Activated T-cell treated with anti-CD3 and anti-CD28 coated beads, Interleukin-2, amount 50 U/mL, for 1 hour (primary cell): ENCODE measurements around the gene LPAR1.
"Not testable (repeated sequence)": the region's sequence is repeated elsewhere in the genome, so short reads cannot be mapped to it uniquely, and the experiment has no call there.

Source experiments
- DNase-seq: peaks from one replicate; pipeline ENCODE4 v3.0.0-alpha.2; 2020

LPAR1 gene

GRCh38 chr9:111038331-111039230 lies at the start of gene LPAR1:
LPAR1 (minus strand) TSS chr9:111038470; CDS start chr9:110972117, 66,353 bp downstream.
- DNase-seq, result no peak

GRCh38 chr9:111078391-111079038 lies 40.2 kb upstream of the LPAR1 start:
- no peak for DNase-seq

DNA sequence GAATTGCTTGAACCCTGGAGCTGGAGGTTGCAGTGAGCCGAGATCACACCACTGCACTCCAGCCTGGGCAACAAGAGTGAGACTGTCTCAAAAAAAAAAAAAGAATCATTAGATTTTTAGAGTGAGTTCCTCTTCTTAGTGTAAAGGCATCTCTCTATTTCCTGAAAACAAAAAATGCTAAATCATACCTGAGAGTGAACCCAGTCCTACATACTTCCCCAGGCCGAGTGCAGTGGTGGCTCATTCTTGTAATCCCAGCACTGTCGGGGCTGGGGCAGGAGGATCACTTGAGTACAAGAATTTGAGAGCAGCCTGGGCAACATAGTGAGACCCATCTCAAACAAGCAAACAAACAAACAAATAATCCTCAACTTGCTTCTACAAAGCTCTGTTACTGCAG lies 38.2 kb upstream of the LPAR1 start:
- no peak for DNase-seq

GRCh38 chr9:111076042-111076441 lies 37.8 kb upstream of the LPAR1 start:
- DNase-seq, result no peak

- DNase-seq, result no peak
These were observed 36.1 kb upstream of the LPAR1 start for GRCh38 chr9:111074395-111074794.

GRCh38 chr9:111069183-111069582 lies 30.9 kb upstream of the LPAR1 start:
- no peak for DNase-seq

DNA sequence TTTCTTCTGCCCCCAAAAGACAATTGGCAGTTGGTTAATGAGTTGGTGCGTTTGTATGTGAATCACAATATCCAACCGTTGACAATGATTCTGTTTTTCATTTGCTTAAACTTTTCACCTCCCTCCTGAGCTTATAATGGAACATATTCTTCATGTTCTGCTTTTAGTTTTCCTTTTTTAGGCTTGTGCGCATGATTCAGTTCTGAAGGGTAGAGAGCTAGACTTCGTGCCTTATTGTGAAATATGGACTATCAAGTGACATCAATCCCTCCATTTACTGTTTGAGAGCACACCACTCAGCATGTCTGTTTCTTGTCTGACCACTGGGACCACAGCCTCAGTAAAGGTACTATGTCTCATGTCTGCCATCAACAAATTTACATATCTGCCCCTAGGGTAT lies 30.5 kb upstream of the LPAR1 start:
- DNase-seq, result no peak

- no peak for DNase-seq
These were observed 30.1 kb upstream of the LPAR1 start for GRCh38 chr9:111068383-111068730.

DNA sequence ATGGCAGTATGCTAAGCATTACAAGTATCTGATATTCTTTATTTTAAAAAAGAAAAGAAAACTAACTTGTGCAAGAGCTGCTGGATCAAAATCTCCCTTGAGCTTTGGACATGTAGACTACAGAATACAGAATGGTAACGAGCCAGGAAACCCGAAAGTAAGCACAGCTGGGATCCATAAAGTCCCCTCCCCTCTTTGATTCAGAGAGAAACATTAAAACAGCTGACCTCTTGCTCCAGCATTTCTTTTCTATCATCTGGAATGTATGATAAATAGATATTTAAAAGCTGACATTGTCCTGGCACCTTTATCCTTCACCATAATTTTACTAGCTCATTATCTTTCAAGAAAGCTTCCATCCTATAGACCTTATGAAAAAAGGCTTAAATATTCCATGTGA lies 28.2 kb upstream of the LPAR1 start:
- DNase-seq, result no peak

DNA sequence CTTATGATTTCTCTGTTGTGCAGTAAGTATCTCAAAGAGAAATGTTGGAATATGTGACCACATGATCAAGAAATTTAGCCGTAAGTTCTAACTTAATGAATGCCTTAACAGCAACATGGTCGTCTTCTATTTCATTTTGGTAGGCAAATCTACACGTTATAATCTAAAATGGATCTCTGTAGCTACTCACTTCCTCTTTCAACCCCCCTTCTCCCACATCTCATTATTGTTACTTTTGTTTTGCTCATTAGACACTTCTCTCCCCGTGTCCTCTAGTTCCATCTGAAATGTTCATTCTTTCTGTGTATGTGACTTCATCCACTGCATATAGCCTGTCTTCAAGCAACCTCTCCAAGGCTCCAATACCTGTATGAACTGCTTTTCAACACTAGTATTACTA lies 27.1 kb upstream of the LPAR1 start:
- DNase-seq, result no peak

DNA sequence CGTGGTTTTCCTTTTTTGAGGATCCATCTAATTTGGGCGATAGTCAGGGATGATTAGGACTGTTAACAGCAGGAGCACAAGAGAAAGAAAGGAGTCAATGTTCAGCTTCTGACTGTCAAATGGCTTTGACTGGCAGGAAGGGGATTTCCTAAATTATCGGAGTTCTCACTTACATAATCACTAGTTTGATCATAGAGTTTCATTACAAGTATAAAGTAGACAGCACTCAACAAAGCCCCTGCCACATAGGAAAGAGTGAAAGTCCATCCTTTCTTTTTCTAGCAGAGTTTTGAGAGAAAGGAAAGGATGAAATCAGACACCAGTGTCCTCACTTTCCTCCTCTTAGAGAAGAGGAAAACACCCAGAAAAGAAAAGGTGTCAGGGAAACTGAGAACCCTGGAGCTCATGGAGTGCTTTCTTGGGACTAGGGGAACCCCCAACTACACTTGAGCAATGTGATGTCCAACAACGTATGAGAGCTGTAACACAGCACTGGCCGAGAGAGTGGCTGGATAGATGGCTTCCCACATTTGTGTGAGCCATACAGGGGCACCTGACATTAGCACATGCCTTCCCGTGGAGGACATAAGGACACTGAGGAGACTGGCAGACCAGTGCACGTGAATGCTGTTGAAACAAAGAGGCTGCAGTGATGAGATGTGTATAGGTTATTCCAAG lies 26.0 kb upstream of the LPAR1 start:
- DNase-seq, result no peak

GRCh38 chr9:111063332-111063731 lies 25.1 kb upstream of the LPAR1 start:
- no peak for DNase-seq

DNA sequence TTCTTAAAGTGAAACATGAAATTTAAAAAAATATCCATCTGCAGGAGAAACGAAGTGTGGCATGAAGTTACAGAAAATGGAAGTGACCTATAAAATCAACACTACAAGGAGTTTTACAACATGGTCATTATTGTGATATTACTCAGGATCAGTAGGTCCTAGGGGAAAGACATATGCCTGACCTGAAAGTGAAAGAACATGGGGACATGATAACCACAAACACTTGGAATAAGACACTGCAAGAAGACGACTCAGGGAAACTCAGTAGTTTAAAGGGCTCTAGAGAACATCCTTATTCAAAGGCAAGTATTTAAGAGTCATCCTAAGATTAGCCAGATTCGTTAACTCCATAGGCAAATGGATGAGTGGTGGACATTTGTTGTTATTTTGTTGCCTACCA lies 19.9 kb upstream of the LPAR1 start:
- no peak for DNase-seq

- no peak for DNase-seq
These were observed 18.3 kb upstream of the LPAR1 start for GRCh38 chr9:111056538-111056937.

DNA sequence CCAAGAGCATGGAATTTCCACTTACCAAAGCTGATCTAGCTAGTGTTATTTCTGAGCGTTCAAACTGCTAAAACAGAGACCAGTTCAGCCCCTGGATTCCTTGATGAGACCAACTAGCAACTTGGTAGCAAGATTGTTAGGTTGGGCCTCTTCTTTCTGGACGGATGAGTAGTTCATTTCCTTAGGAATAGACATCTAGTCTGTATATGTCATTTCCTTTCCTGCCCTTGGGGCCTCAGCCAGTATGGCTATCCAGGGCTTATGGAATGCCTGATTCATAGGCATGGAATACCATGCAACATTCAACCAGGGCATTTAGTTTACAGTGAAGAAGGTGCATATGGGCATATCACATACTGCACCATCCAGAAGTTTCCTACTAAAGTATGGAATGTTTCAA lies 14.5 kb upstream of the LPAR1 start:
- no peak for DNase-seq

DNA sequence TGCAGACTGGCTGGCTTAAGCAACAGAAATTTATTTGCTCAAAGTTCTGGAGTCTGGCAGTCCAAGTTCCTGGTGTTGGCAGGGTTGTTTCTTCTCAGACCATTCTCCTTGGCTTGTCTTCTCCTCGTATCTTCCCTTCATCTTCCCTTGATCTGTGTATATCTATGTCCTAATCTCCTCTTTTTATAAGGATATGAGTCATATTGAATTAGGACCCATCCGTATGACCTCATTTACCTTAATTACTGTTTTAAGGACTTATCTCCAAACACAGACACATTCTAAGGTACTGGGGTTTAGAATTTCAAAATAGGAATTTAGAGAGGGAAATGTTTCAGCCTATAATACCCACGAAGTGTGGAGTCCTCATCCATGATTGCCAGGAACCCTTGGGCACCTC lies 13.1 kb upstream of the LPAR1 start:
- DNase-seq, result no peak

GRCh38 chr9:111050819-111051218 lies 12.5 kb upstream of the LPAR1 start:
- no peak for DNase-seq

DNA sequence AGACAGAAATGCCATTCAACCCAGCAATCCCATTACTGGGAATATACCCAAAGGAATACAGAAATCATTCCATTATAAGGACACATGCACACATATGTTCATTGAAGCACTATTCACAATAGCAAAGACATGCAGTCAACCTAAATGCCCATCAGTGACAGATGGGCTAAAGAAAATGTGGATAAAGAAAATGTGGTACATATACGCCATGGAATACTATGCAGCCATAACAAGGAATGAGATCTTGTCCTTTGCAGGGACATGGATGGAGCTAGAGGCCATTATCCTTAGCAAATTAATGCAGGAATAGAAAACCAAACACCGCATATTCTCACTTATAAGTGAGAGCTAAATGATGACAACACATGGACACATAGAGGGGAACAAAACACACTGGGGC lies 9.0 kb upstream of the LPAR1 start:
- not testable (repeated sequence) for DNase-seq

DNA sequence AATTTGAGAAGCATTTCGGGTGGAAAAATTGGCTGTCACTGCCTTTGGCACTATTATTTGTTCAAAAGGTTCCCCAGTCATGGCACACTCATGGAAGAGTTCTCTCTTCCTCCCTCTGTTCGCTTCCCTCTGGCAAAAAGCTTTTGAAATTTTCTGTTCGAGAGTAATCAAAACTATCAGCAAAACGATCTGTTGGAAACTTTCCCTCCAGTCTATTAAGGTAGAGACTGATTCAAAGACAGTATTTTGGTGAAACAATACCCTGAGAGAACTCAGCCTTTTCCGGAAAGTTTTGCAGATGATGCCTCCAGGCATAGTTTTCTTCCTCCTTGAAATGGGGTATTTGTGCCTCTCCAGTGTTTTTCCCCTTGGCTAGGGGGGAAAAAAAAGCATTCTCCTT lies 3.6 kb upstream of the LPAR1 start:
- no peak for DNase-seq

- no peak for DNase-seq
These were observed 2.2 kb upstream of the LPAR1 start for GRCh38 chr9:111040494-111040893.

- DNase-seq, result no peak
These were observed 1.1 kb upstream of the LPAR1 start for GRCh38 chr9:111039231-111039906.

- DNase-seq, result no peak
These were observed 451 bp downstream of the LPAR1 start for GRCh38 chr9:111037708-111038330.

DNA sequence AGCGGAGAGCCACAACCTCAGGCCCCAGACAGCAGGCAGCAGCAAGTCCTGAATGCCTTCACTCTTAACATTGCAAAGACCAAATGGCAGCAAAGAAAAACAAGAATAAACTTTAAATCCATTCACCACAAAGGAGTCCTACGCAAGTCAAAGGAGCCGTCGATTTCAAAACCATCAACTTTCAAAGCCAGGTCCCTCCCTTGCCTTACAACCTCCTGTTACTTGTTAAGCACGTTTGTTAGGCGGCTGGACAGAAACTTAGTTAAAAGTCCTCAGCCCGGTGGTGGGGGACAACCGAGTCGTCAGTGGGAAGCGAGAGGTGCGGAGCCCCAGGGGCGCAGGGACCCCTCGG lies 938 bp downstream of the LPAR1 start:
- no peak for DNase-seq
